Right lobe of liver (tissue), 6 donors: ENCODE measurements around the gene DENND2A. TPM values are rescaled to one million over a fixed set of nuclear protein-coding genes. Genes with fewer than 3 reads are reported as not detected.
A peak's percentile ranks its signal among the peaks of the same experiment; 100 is the strongest.
"Not testable (repeated sequence)": the region's sequence is repeated elsewhere in the genome, so short reads cannot be mapped to it uniquely, and the experiment has no call there.

Experiments used
- ATAC-seq, 4 donors: fragments of 200-7000 bp; cut with Tn5 transposase; one replicate each; pipeline ENCODE4 v1.9.1; 2020; ENCODE audit warnings: mild to moderate bottlenecking in 4 of 4, moderate library complexity in 4 of 4
- DNase-seq, 3 donors: peaks; one replicate each; pipeline ENCODE4 v3.0.0-alpha.2; 2020
- H3K27ac ChIP-seq, 3 donors: fragments of 200-600 bp; one replicate each; pipeline ENCODE4 v1.8.0; 2022
- H3K27me3 ChIP-seq, 2 donors: fragments of 200-600 bp; one replicate each; pipeline ENCODE4 v1.8.0; 2022
- H3K36me3 ChIP-seq, 4 donors: fragments of 200-600 bp; sonication (generic) in 1 of 4; one replicate each; pipeline versions ENCODE4 v1.5.1 to v1.8.0; 2017 to 2022; ENCODE audit warnings: control low read depth in 1 of 4
- H3K4me1 ChIP-seq, 4 donors: fragments of 200-600 bp; sonication (generic) in 1 of 4; one replicate each; pipeline versions ENCODE4 v1.5.1 to v1.8.0; 2017 to 2022; ENCODE audit warnings: control low read depth in 1 of 4
- H3K4me3 ChIP-seq, 3 donors: fragments of 200-600 bp; one replicate each; pipeline ENCODE4 v1.8.0; 2022
- H3K9me3 ChIP-seq, 4 donors: fragments of 200-600 bp; sonication (generic) in 1 of 4; one replicate each; pipeline versions ENCODE4 v1.5.1 to v1.8.0; 2017 to 2022; ENCODE audit warnings: control low read depth in 1 of 4
- CTCF ChIP-seq, 4 donors: fragments of 200-600 bp in 3 of 4; fragments of 450-650 bp in 1 of 4; IDR thresholded peaks; one replicate each; pipeline versions ENCODE4 v1.5.1 to v1.8.0; 2016 to 2022; ENCODE audit warnings: antibody characterized with exemption in 4 of 4, mild to moderate bottlenecking in 2 of 4
- POLR2A ChIP-seq: fragments of 450-650 bp; IDR thresholded peaks from one replicate; pipeline ENCODE4 v1.6.1; 2017; ENCODE audit warnings: antibody characterized with exemption, mild to moderate bottlenecking
- WGBS: methylation state at CpG from one replicate; pipeline ENCODE4 v1.1.6; 2018; ENCODE audit warnings: low coverage, low lambda C conversion rate; ENCODE audit not compliant: insufficient coverage; ENCODE audit errors: missing lambda C conversion rate; 5-methylcytosine and 5-hydroxymethylcytosine counted together
- intact Hi-C, 2 donors: fragments of 100-400 bp; cut with DNase I; formaldehyde crosslinking; loops; one replicate each; pipeline versions ENCODE4 v1.11.2 to v1.14.1; 2022
- total RNA-seq, 6 experiments: library from RNA; depleted of rRNA in 2 of 6; stranded (reverse); fragments of >200 nt in 2 of 6; fragmentation: NEBNext Ultra II Directional in 3 of 6; extraction: Animal tissue kit (Norgen Biotek cat#: 25700) in 3 of 6; gene quantifications; one replicate each; pipeline versions ENCODE4 v1.1.0 to v1.2.4, GENCODE V29; 2016 to 2023
- donor health status: DM: no; HTN: yes; CAD: no.
- donor health status: DM: no; HTN: no; CAD: no.
- donor health status: DM: no; HTN: no; CAD: no.
- donor health status: DM: no; HTN: yes; CAD: no.
- donor health status: DM: no; HTN: yes; CAD: no.

The DENND2A gene
- total RNA-seq, 6 experiments from 2014 or later = 1.4 to 3.6 (median 2.4) TPM

GRCh38 chr7:140533394-140533872 is 107.2 kb downstream of the DENND2A start:
- Histone ChIP-seq H3K27me3 (no peaks in the 10 kb centered on the region), H3K27ac (no peak overlapping the region), H3K4me3 (no peak overlapping the region), H3K9me3 (no peaks in the 10 kb centered on the region), H3K4me1 (peaks cover 0 to 3% (median 0%) of the 10 kb centered on the region in 4 donors), H3K36me3 (no peaks in the 10 kb centered on the region)
- DNase-seq = peak; percentile 80 to 82 (median 80)
- no peak for TF ChIP-seq CTCF (IDR thresholded peaks at IDR 0.05)
- TF ChIP-seq POLR2A = peak; percentile 36
- peak; percentile 80 to 99 (median 96) for ATAC-seq
- 18% methylated on average over 10 of the region's 13 CpGs for WGBS
- intact Hi-C loops = no loop called here

GRCh38 chr7:140529428-140529827 is 111.2 kb downstream of the DENND2A start:
- intact Hi-C loops = not testable (repeated sequence)

GRCh38 chr7:140526787-140527664 is 113.6 kb downstream of the DENND2A start:
- H3K9me3 ChIP-seq = no peaks in the 10 kb centered on the region
- no peak overlapping the region for H3K4me3 ChIP-seq
- no peak overlapping the region for H3K27ac ChIP-seq
- H3K36me3 ChIP-seq = no peaks in the 10 kb centered on the region
- TF ChIP-seq CTCF (IDR thresholded peaks at IDR 0.05) = no peak
- H3K4me1 ChIP-seq = no peaks in the 10 kb centered on the region
- ATAC-seq (peak in 1 of 4 donors; percentile 48), DNase-seq (no peak)
- no peaks in the 10 kb centered on the region for H3K27me3 ChIP-seq
- intact Hi-C loops = no loop called here
- WGBS = 87% methylated on average over 18 of the region's 31 CpGs

More at GRCh38 chr7:140529428-140529827, 111.2 kb downstream of the DENND2A start:
- not testable (repeated sequence) for H3K27me3 ChIP-seq, H3K36me3 ChIP-seq, DNase-seq, H3K4me3 ChIP-seq, H3K27ac ChIP-seq, H3K9me3 ChIP-seq, H3K4me1 ChIP-seq, ATAC-seq
- 65% methylated on average over 3 of the region's 4 CpGs for WGBS

- ATAC-seq (peak in 1 of 4 donors; percentile 25), DNase-seq (no peak)
- H3K9me3 ChIP-seq = no peaks in the 10 kb centered on the region
- H3K27ac ChIP-seq = no peak overlapping the region
- WGBS = no CpG with 5 or more reads among the region's 9 CpGs
- no peaks in the 10 kb centered on the region for H3K36me3 ChIP-seq
- intact Hi-C loops = no loop called here
- no peak overlapping the region for H3K4me3 ChIP-seq
- no peak for TF ChIP-seq CTCF (IDR thresholded peaks at IDR 0.05)
- TF ChIP-seq POLR2A = no peak
- no peaks in the 10 kb centered on the region for H3K4me1 ChIP-seq
- no peaks in the 10 kb centered on the region for H3K27me3 ChIP-seq
These were observed 114.4 kb downstream of the DENND2A start for GRCh38 chr7:140526214-140526613.

- Histone ChIP-seq H3K4me1 (no peaks in the 10 kb centered on the region), H3K36me3 (no peaks in the 10 kb centered on the region), H3K27me3 (no peaks in the 10 kb centered on the region), H3K27ac (no peak overlapping the region), H3K9me3 (no peaks in the 10 kb centered on the region), H3K4me3 (no peak overlapping the region)
- no peak for DNase-seq
- intact Hi-C loops = no loop called here
- TF ChIP-seq POLR2A = no peak
- no peak for TF ChIP-seq CTCF (IDR thresholded peaks at IDR 0.05)
- ATAC-seq = peak in 1 of 4 donors; percentile 10
- WGBS = 93% methylated on average over 3 of the region's 10 CpGs
These were observed 114.9 kb downstream of the DENND2A start for GRCh38 chr7:140525743-140526142.
